H9 (cell line): ENCODE results near the gene SCFD1. TPM values are rescaled to one million over a fixed set of nuclear protein-coding genes. Genes with fewer than 3 reads are reported as not detected.

Source experiments
- DNase-seq: peaks from one replicate; pipeline ENCODE4 v3.0.0-alpha.2; 2017
- H2AFZ ChIP-seq: one replicate; pipeline ENCODE4 v1.6.1; 2013; ENCODE audit warnings: mild to moderate bottlenecking, low read length, control low read depth, moderate library complexity
- H2AK5ac ChIP-seq: 2 replicates; pipeline ENCODE4 v1.6.1; 2013; ENCODE audit warnings: low read length, control low read depth, mixed read lengths; ENCODE audit not compliant: insufficient read length
- H2BK120ac ChIP-seq: one replicate; pipeline ENCODE4 v1.6.1; 2013; ENCODE audit warnings: low read depth, mild to moderate bottlenecking, low read length, control low read depth, inconsistent platforms; ENCODE audit not compliant: poor library complexity, severe bottlenecking
- H2BK12ac ChIP-seq: 2 replicates; pipeline ENCODE4 v1.6.1; 2013; ENCODE audit warnings: low read length, control low read depth, mixed read lengths, low read depth; ENCODE audit not compliant: insufficient read length
- H2BK15ac ChIP-seq: 2 replicates; pipeline ENCODE4 v1.6.1; 2013; ENCODE audit warnings: low read depth, low read length, control low read depth
- H2BK20ac ChIP-seq: one replicate; pipeline ENCODE4 v1.6.1; 2013; ENCODE audit warnings: low read depth, mild to moderate bottlenecking, low read length, control low read depth, inconsistent platforms; ENCODE audit not compliant: poor library complexity, severe bottlenecking
- H2BK5ac ChIP-seq: 2 replicates; pipeline ENCODE4 v1.6.1; 2013; ENCODE audit warnings: low read length, control low read depth, mixed read lengths; ENCODE audit not compliant: insufficient read length
- H3K14ac ChIP-seq: 2 replicates; pipeline ENCODE4 v1.6.1; 2013; ENCODE audit warnings: low read length, control low read depth; ENCODE audit not compliant: insufficient read depth
- H3K18ac ChIP-seq: 2 replicates; pipeline ENCODE4 v1.6.1; 2013; ENCODE audit warnings: low read depth, mild to moderate bottlenecking, mixed read lengths, low read length, control low read depth; ENCODE audit not compliant: insufficient read length
- H3K23ac ChIP-seq: 2 replicates; pipeline ENCODE4 v1.6.1; 2013; ENCODE audit warnings: low read length, control low read depth, mixed read lengths, low read depth; ENCODE audit not compliant: insufficient read length
- H3K23me2 ChIP-seq: 2 replicates; pipeline ENCODE4 v1.6.1; 2013; ENCODE audit warnings: low read depth, mild to moderate bottlenecking, mixed read lengths, low read length, control low read depth; ENCODE audit not compliant: insufficient read length, poor library complexity, severe bottlenecking
- H3K27ac ChIP-seq: 2 replicates; pipeline ENCODE4 v1.5.1; 2013; ENCODE audit warnings: low read length, control low read depth, mixed read lengths, low read depth; ENCODE audit not compliant: insufficient read length
- H3K27me3 ChIP-seq: 2 replicates; pipeline ENCODE4 v1.6.1; 2013; ENCODE audit warnings: low read length, control low read depth, inconsistent platforms; ENCODE audit not compliant: insufficient read depth
- H3K4ac ChIP-seq: 2 replicates; pipeline ENCODE4 v1.6.1; 2013; ENCODE audit warnings: low read depth, mild to moderate bottlenecking, control low read depth, inconsistent platforms, low read length, moderate library complexity
- H3K4me1 ChIP-seq: 2 replicates; pipeline ENCODE4 v1.6.1; 2013; ENCODE audit warnings: low read length, control low read depth, inconsistent platforms; ENCODE audit not compliant: insufficient read depth
- H3K4me2 ChIP-seq: 2 replicates; pipeline ENCODE4 v1.6.1; 2013; ENCODE audit warnings: low read length, control low read depth, mixed read lengths; ENCODE audit not compliant: insufficient read length, insufficient read depth
- H3K56ac ChIP-seq: 2 replicates; pipeline ENCODE4 v1.6.1; 2013; ENCODE audit warnings: low read depth, mild to moderate bottlenecking, mixed read lengths, low read length, control low read depth; ENCODE audit not compliant: insufficient read length
- H3K79me1 ChIP-seq: 2 replicates; pipeline ENCODE4 v1.6.1; 2013; ENCODE audit warnings: low read depth, mild to moderate bottlenecking, moderate library complexity, low read length, control low read depth, inconsistent platforms; ENCODE audit not compliant: insufficient read depth, poor library complexity, severe bottlenecking
- H3K79me2 ChIP-seq: 2 replicates; pipeline ENCODE4 v1.6.1; 2013; ENCODE audit warnings: low read length, control low read depth, inconsistent platforms; ENCODE audit not compliant: insufficient read depth
- H3K9ac ChIP-seq: 2 replicates; pipeline ENCODE4 v1.6.1; 2013; ENCODE audit warnings: low read length, control low read depth, mixed read lengths; ENCODE audit not compliant: insufficient read length; ENCODE audit errors: extremely low read depth
- H3K9me3 ChIP-seq: one replicate; pipeline ENCODE4 v1.6.1; 2013; ENCODE audit warnings: low read depth, low read length, inconsistent platforms; ENCODE audit not compliant: control insufficient read depth
- H3T11ph ChIP-seq: one replicate; pipeline ENCODE4 v1.6.1; 2013; ENCODE audit warnings: mild to moderate bottlenecking, low read length, control low read depth, inconsistent platforms
- H4K20me1 ChIP-seq: one replicate; pipeline ENCODE4 v1.6.1; 2013; ENCODE audit not compliant: control insufficient read depth, insufficient read length, insufficient read depth
- H4K5ac ChIP-seq: 2 replicates; pipeline ENCODE4 v1.6.1; 2013; ENCODE audit warnings: low read depth, mild to moderate bottlenecking, mixed read lengths, low read length, control low read depth; ENCODE audit not compliant: insufficient read length
- H4K8ac ChIP-seq: replicated peaks from 2 replicates; pipeline ENCODE4 v1.6.1; 2013; ENCODE audit warnings: low read length, control low read depth, mixed read lengths, low read depth; ENCODE audit not compliant: insufficient read length
- H4K91ac ChIP-seq: 2 replicates; pipeline ENCODE4 v1.6.1; 2013; ENCODE audit warnings: low read depth, mild to moderate bottlenecking, moderate library complexity, mixed read lengths, low read length, control low read depth; ENCODE audit not compliant: insufficient read length
- H3K27ac Mint-ChIP-seq, 3 experiments: 2 replicates in 2 of 3; 3 replicates in 1 of 3; pipeline ENCODE4 v1.8.0; 2020 to 2021; ENCODE audit warnings: mixed read lengths in 3 of 3, mild to moderate bottlenecking in 1 of 3, moderate library complexity in 1 of 3
- H3K27me3 Mint-ChIP-seq: 2 replicates; pipeline ENCODE4 v1.8.0; 2021; ENCODE audit warnings: low read depth, mild to moderate bottlenecking, moderate library complexity, mixed read lengths
- H3K36me3 Mint-ChIP-seq, 3 experiments: 2 replicates in 2 of 3; 3 replicates in 1 of 3; pipeline ENCODE4 v1.8.0; 2020 to 2021; ENCODE audit warnings: low read depth in 3 of 3, mixed read lengths in 3 of 3; ENCODE audit not compliant: insufficient read depth in 1 of 3
- H3K4me1 Mint-ChIP-seq, 2 experiments: 2 replicates each; pipeline ENCODE4 v1.8.0; 2020; ENCODE audit warnings: mixed read lengths in 2 of 2
- H3K4me3 Mint-ChIP-seq, 2 experiments: 2 replicates in 1 of 2; 3 replicates in 1 of 2; pipeline ENCODE4 v1.8.0; 2020 to 2021; ENCODE audit warnings: mild to moderate bottlenecking in 2 of 2, mixed read lengths in 2 of 2, moderate library complexity in 1 of 2
- H3K9me3 Mint-ChIP-seq, 2 experiments: 2 replicates in 1 of 2; 3 replicates in 1 of 2; pipeline ENCODE4 v1.8.0; 2020; ENCODE audit warnings: mild to moderate bottlenecking in 2 of 2, mixed read lengths in 2 of 2, moderate library complexity in 1 of 2
- WGBS: extraction: QIAGEN DNeasy Blood & Tissue Kit; methylation state at CpG from one replicate; pipeline ENCODE4 v1.1.7; 2013; ENCODE audit warnings: missing lambda C conversion rate, low lambda C conversion rate, mixed read lengths; ENCODE audit not compliant: insufficient read length; ENCODE audit errors: extremely low coverage; 5-methylcytosine and 5-hydroxymethylcytosine counted together
- total RNA-seq: library from RNA; stranded (reverse); gene quantifications from 2 replicates; pipeline ENCODE4 v1.2.1, GENCODE V29; 2021
- TF ChIP-seq, protein P1 (sequence below): fragments of 200-600 bp; sonication (generic); conservative IDR thresholded peaks from 3 replicates; pipeline ENCODE4 v1.8.0; 2021; ENCODE audit warnings: antibody characterized with exemption, mild to moderate bottlenecking

The SCFD1 gene
- total RNA-seq, 1 experiment from 2014 or later, result 85.2 TPM

DNA sequence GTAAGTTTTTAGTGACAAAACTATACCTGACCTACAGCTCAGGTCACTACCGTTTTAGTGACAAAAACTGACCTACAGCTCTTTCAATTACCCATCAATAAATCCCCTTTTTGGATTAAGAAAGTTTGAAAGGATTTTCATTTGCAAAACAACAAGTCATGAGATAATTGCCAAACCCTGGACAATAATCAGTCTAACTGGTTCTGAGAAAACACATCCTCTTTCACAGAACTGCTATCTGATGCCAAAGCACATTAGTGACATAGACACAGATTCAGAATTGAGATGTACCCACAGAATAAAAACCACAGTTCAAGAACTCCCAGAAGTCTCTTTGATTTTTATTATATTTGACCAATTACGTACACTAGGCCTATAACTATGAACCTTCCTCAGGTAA lies 126.2 kb downstream of the SCFD1 start:
- H3K4me2 ChIP-seq, result no peak overlapping the region
- H2BK12ac ChIP-seq, result no peak overlapping the region
- H3K23ac ChIP-seq, result no peak overlapping the region
- peaks cover 0 to 7% of the 10 kb centered on the region in 2 experiments; a peak in 1 of 4 replicates for H3K4me1 Mint-ChIP-seq
- H3K9me3 Mint-ChIP-seq, result no peaks in the 10 kb centered on the region
- no peak overlapping the region for H3K56ac ChIP-seq
- no peak overlapping the region for H3T11ph ChIP-seq
- no peak overlapping the region for H3K18ac ChIP-seq
- TF ChIP-seq, protein P1, sequence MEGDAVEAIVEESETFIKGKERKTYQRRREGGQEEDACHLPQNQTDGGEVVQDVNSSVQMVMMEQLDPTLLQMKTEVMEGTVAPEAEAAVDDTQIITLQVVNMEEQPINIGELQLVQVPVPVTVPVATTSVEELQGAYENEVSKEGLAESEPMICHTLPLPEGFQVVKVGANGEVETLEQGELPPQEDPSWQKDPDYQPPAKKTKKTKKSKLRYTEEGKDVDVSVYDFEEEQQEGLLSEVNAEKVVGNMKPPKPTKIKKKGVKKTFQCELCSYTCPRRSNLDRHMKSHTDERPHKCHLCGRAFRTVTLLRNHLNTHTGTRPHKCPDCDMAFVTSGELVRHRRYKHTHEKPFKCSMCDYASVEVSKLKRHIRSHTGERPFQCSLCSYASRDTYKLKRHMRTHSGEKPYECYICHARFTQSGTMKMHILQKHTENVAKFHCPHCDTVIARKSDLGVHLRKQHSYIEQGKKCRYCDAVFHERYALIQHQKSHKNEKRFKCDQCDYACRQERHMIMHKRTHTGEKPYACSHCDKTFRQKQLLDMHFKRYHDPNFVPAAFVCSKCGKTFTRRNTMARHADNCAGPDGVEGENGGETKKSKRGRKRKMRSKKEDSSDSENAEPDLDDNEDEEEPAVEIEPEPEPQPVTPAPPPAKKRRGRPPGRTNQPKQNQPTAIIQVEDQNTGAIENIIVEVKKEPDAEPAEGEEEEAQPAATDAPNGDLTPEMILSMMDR, result no peak
- H3K9ac ChIP-seq, result no peak overlapping the region
- no peak overlapping the region for H4K5ac ChIP-seq
- no peak overlapping the region for H3K4me3 Mint-ChIP-seq
- H3K23me2 ChIP-seq, result no peaks in the 10 kb centered on the region
- H2AK5ac ChIP-seq, result no peak overlapping the region
- H3K27ac Mint-ChIP-seq, result no peak overlapping the region
- no peak for DNase-seq
- no peaks in the 10 kb centered on the region for H3K27me3 ChIP-seq
- H2BK5ac ChIP-seq, result no peak overlapping the region
- H2BK15ac ChIP-seq, result no peak overlapping the region
- no peaks in the 10 kb centered on the region; the same call in 1 of the 2 replicates for H3K27me3 Mint-ChIP-seq
- no peaks in the 10 kb centered on the region for H3K79me2 ChIP-seq
- no peak overlapping the region for H3K4ac ChIP-seq
- H2BK20ac ChIP-seq, result no peak overlapping the region
- H3K4me1 ChIP-seq, result no peaks in the 10 kb centered on the region
- no CpG with 5 or more reads among the region's 2 CpGs for WGBS
- no peaks in the 10 kb centered on the region for H3K79me1 ChIP-seq
- H4K91ac ChIP-seq, result no peak overlapping the region
- no peak overlapping the region for H4K8ac ChIP-seq
- H4K20me1 ChIP-seq, result no peaks in the 10 kb centered on the region
- H3K14ac ChIP-seq, result no peak overlapping the region
- H3K36me3 Mint-ChIP-seq, result no peaks in the 10 kb centered on the region
- no peak overlapping the region for H2AFZ ChIP-seq
- no peak overlapping the region for H2BK120ac ChIP-seq
- H3K27ac ChIP-seq, result no peak overlapping the region
- H3K9me3 ChIP-seq, result no peaks in the 10 kb centered on the region
